Stimulated activated naive CD8-positive, alpha-beta T cell treated with anti-CD3 and anti-CD28 coated beads, Interleukin-15, Interleukin-2, amounts not matched to agents 100 ng/mL and 50 ng/mL, for 24 hours (primary cell): ENCODE results near the gene IFI27L1.

Experiments
- H3K27ac Mint-ChIP-seq: one replicate; pipeline ENCODE4 v1.8.0; 2021; ENCODE audit warnings: mild to moderate bottlenecking, mixed read lengths
- H3K27me3 Mint-ChIP-seq: one replicate; pipeline ENCODE4 v1.8.0; 2021; ENCODE audit warnings: mixed read lengths
- H3K36me3 Mint-ChIP-seq: one replicate; pipeline ENCODE4 v1.8.0; 2021; ENCODE audit warnings: low read depth, mixed read lengths
- H3K4me1 Mint-ChIP-seq: one replicate; pipeline ENCODE4 v1.8.0; 2021; ENCODE audit warnings: low read depth, mixed read lengths
- H3K4me3 Mint-ChIP-seq: one replicate; pipeline ENCODE4 v1.8.0; 2021; ENCODE audit warnings: mild to moderate bottlenecking, mixed read lengths
- H3K9me3 Mint-ChIP-seq: one replicate; pipeline ENCODE4 v1.8.0; 2021; ENCODE audit warnings: mixed read lengths

The IFI27L1 gene

DNA sequence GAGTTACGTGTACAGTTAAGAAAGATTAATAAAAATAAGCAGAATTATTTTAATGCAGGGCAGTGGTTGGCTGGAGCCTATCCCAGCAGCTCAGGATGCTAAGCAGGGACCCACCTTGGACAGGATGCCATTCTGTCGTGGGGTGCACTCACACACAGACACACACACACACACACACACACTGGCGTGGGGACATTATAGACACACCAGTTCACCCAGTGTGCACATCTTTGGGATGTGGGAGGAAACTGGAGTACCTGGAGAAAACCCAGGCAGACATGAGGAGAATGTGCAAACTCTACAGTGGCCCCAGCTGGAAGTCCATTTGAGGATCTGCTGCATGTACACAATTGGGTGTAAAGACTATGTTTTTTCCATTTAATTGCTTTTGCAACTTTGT is 61.1 kb downstream of the IFI27L1 start:
- Mint-ChIP-seq H3K27me3 (peaks cover under 1% of the 10 kb centered on the region), H3K4me3 (no peak overlapping the region), H3K9me3 (no peaks in the 10 kb centered on the region), H3K27ac (no peak overlapping the region), H3K4me1 (peaks cover 5% of the 10 kb centered on the region), H3K36me3 (no peaks in the 10 kb centered on the region)

GRCh38 chr14:94142836-94143235 is 61.7 kb downstream of the IFI27L1 start:
- Mint-ChIP-seq H3K27ac (no peak overlapping the region), H3K9me3 (no peaks in the 10 kb centered on the region), H3K36me3 (no peaks in the 10 kb centered on the region), H3K27me3 (no peaks in the 10 kb centered on the region), H3K4me1 (peaks cover 10% of the 10 kb centered on the region), H3K4me3 (no peak overlapping the region)

GRCh38 chr14:94143239-94143638 is 62.1 kb downstream of the IFI27L1 start:
- Mint-ChIP-seq H3K9me3 (no peaks in the 10 kb centered on the region), H3K4me1 (peaks cover 10% of the 10 kb centered on the region), H3K27ac (no peak overlapping the region), H3K4me3 (no peak overlapping the region), H3K27me3 (no peaks in the 10 kb centered on the region), H3K36me3 (no peaks in the 10 kb centered on the region)

GRCh38 chr14:94143711-94144110 is 62.6 kb downstream of the IFI27L1 start:
- Mint-ChIP-seq H3K4me1 (peaks cover 10% of the 10 kb centered on the region), H3K9me3 (no peaks in the 10 kb centered on the region), H3K4me3 (no peak overlapping the region), H3K27ac (no peak overlapping the region), H3K27me3 (no peaks in the 10 kb centered on the region), H3K36me3 (no peaks in the 10 kb centered on the region)

- Mint-ChIP-seq H3K4me3 (no peak overlapping the region), H3K36me3 (no peaks in the 10 kb centered on the region), H3K27ac (no peak overlapping the region), H3K4me1 (peaks cover 10% of the 10 kb centered on the region), H3K9me3 (no peaks in the 10 kb centered on the region), H3K27me3 (peaks cover 3% of the 10 kb centered on the region)
These were observed 63.7 kb downstream of the IFI27L1 start for GRCh38 chr14:94144765-94145164.

DNA sequence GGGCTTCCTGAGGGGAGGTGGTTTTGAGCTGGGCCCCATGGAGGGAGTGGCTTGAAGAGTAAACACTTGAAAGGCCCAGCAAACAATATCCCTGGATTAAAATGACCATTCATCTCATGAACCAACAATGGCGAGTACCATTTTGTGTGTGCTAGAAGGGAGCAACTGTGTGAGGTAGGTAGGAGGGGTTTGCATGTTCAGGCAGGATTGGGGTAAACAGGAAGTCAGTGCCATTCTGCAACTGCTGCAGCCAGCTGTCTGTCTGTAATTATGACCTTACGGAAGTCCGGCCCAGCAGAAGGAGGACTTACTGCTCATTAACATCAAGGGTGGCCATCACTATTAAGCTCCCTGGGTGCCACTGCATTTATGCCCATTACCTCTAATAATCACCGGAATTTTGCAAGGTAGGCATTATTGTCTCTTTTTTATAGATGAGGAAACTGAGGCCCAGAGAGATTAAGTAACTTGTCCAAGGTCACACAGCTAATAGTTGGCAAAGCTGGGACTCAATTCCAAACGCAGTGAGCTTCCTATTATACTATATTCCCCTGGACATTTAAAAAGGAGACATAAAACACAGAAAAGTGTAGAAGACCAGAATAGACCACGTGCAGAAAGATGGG is 64.9 kb downstream of the IFI27L1 start:
- Mint-ChIP-seq H3K36me3 (no peaks in the 10 kb centered on the region), H3K27me3 (peaks cover 6% of the 10 kb centered on the region), H3K27ac (no peak overlapping the region), H3K4me1 (peaks cover 10% of the 10 kb centered on the region), H3K9me3 (no peaks in the 10 kb centered on the region), H3K4me3 (no peak overlapping the region)
